Suprapubic skin (tissue), 4 donors: ENCODE data around the gene COX10. TPM values are rescaled to one million over a fixed set of nuclear protein-coding genes. Genes with fewer than 3 reads are reported as not detected.

Experiments
- DNase-seq, 2 donors: peaks; one replicate each; pipeline ENCODE4 v3.0.0-alpha.2; 2019; ENCODE audit warnings: low spot score in 2 of 2
- H3K27ac ChIP-seq: fragments of 200-600 bp; sonication (generic); one replicate; pipeline ENCODE4 v1.5.1; 2019
- H3K27me3 ChIP-seq: fragments of 200-600 bp; sonication (generic); one replicate; pipeline ENCODE4 v1.5.1; 2019
- H3K36me3 ChIP-seq: fragments of 200-600 bp; sonication (generic); one replicate; pipeline ENCODE4 v1.5.1; 2019
- H3K4me1 ChIP-seq: fragments of 200-600 bp; sonication (generic); one replicate; pipeline ENCODE4 v1.5.1; 2019
- H3K4me3 ChIP-seq: fragments of 200-600 bp; sonication (generic); one replicate; pipeline ENCODE4 v1.5.1; 2019; ENCODE audit warnings: mild to moderate bottlenecking
- H3K9me3 ChIP-seq: fragments of 200-600 bp; sonication (generic); one replicate; pipeline ENCODE4 v1.5.1; 2019
- EP300 ChIP-seq: sonication (generic); formaldehyde crosslinking; IDR thresholded peaks from one replicate; pipeline ENCODE4 v1.6.1; 2017; ENCODE audit warnings: antibody characterized with exemption
- POLR2A ChIP-seq, 2 donors: fragments of 450-650 bp; IDR thresholded peaks; one replicate each; pipeline ENCODE4 v1.6.1; 2017; ENCODE audit warnings: antibody characterized with exemption in 2 of 2, mild to moderate bottlenecking in 2 of 2, moderate library complexity in 2 of 2
- POLR2AphosphoS5 ChIP-seq, 3 donors: sonication (generic); formaldehyde crosslinking; IDR thresholded peaks; one replicate each; pipeline ENCODE4 v1.6.1; 2017; ENCODE audit warnings: antibody characterized with exemption in 3 of 3
- WGBS: methylation state at CpG from one replicate; pipeline ENCODE4 v1.1.5; 2018; 5-methylcytosine and 5-hydroxymethylcytosine counted together
- total RNA-seq, 4 donors: library from RNA; depleted of rRNA; stranded (reverse); fragments of >200 nt; gene quantifications; one replicate each; pipeline ENCODE4 v1.1.0, GENCODE V29; 2016
- TF ChIP-seq, protein P1 (sequence below), 2 donors: fragments of 200-600 bp in 1 of 2; fragments of 450-650 bp in 1 of 2; sonication (generic) in 1 of 2; IDR thresholded peaks; one replicate each; pipeline ENCODE4 v1.5.1; 2016 to 2019; ENCODE audit warnings: antibody characterized with exemption in 2 of 2, mild to moderate bottlenecking in 1 of 2, moderate library complexity in 1 of 2

The COX10 gene
- total RNA-seq, 4 donors from 2014 or later, result 26.5 to 35.9 (median 32.1) TPM

DNA sequence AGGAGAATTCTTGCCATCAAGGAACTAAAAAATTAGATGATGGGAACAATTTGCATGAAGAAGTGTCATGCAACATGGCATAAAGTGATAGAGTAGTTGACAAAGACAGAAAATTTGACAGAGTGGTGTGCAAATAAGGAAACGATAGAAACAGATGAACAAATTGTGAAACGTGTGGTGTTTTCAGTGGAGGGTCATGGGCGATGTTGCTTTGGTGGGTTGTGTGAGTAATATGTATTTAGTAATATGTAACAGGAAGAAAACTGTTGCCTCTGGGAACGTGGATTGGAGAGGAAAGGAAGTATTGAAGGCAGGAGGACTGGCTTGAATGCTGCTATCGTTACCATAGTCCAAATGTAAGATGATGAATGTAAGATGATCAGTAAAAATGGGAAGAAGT lies 3.6 kb downstream of the COX10 start:
- peaks cover 25% of the 10 kb centered on the region for H3K4me1 ChIP-seq
- H3K27ac ChIP-seq, result no peak overlapping the region
- 87% methylated on average over 5 of the region's 5 CpGs for WGBS
- peaks cover 20% of the 10 kb centered on the region for H3K36me3 ChIP-seq
- no peaks in the 10 kb centered on the region for H3K9me3 ChIP-seq
- no peak for DNase-seq
- H3K27me3 ChIP-seq, result no peaks in the 10 kb centered on the region
- TF ChIP-seq EP300, result no peak
- TF ChIP-seq POLR2AphosphoS5 (IDR thresholded peaks at IDR 0.05), result no peak
- no peak for TF ChIP-seq POLR2A (IDR thresholded peaks at IDR 0.05)
- TF ChIP-seq, protein P1, sequence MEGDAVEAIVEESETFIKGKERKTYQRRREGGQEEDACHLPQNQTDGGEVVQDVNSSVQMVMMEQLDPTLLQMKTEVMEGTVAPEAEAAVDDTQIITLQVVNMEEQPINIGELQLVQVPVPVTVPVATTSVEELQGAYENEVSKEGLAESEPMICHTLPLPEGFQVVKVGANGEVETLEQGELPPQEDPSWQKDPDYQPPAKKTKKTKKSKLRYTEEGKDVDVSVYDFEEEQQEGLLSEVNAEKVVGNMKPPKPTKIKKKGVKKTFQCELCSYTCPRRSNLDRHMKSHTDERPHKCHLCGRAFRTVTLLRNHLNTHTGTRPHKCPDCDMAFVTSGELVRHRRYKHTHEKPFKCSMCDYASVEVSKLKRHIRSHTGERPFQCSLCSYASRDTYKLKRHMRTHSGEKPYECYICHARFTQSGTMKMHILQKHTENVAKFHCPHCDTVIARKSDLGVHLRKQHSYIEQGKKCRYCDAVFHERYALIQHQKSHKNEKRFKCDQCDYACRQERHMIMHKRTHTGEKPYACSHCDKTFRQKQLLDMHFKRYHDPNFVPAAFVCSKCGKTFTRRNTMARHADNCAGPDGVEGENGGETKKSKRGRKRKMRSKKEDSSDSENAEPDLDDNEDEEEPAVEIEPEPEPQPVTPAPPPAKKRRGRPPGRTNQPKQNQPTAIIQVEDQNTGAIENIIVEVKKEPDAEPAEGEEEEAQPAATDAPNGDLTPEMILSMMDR (IDR thresholded peaks at IDR 0.05), result no peak
- no peak overlapping the region for H3K4me3 ChIP-seq

DNA sequence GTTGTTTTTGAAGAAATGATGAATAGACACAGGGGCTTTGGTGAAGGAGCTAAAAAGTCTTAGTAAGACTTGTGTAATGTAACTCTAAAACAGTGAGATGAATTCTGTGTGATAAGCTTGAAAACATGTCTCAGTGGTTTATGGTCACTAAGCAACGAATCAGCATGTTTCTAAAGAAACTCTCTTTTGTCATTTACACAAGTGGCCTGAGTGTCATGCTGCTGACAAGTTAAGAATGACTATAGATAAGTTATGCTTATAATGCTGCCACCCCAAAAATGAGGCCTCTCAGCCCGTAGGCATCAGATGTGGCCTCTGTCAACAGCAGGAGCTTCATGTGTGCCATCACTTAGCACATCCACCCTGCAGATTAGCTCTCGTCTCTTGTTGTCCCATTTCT lies 8.7 kb downstream of the COX10 start:
- no peak for DNase-seq
- Histone ChIP-seq H3K4me1 (no peaks in the 10 kb centered on the region), H3K27me3 (no peaks in the 10 kb centered on the region), H3K36me3 (peaks cover 33% of the 10 kb centered on the region), H3K4me3 (no peak overlapping the region), H3K27ac (no peak overlapping the region), H3K9me3 (no peaks in the 10 kb centered on the region)
- WGBS, result 87% methylated on average over 3 of the region's 3 CpGs
- TF ChIP-seq POLR2A (IDR thresholded peaks at IDR 0.05), result no peak
- TF ChIP-seq, protein P1 (IDR thresholded peaks at IDR 0.05), result no peak
- no peak for TF ChIP-seq EP300
- TF ChIP-seq POLR2AphosphoS5 (IDR thresholded peaks at IDR 0.05), result no peak

DNA sequence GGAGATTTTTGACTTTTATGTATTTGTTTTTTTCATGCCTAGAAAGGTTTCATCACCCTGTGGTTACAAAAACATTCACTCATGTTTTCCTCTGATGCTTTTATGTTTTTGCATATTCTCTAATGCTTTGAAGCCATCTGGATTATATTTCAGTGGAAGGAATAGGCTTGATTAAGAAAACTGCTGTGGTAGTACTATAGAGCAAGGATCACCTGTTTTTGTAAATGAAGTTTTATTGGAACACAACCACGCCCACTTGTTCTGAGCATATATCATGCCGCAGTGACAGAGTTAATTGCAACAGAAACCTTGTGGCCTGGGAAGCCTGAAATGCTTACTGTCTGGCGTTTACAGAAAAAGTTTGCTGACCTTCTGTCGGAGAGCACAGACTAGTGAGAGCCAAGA lies 11.5 kb downstream of the COX10 start:
- 60% methylated on average over 4 of the region's 4 CpGs for WGBS
- Histone ChIP-seq H3K27ac (no peak overlapping the region), H3K4me1 (no peaks in the 10 kb centered on the region), H3K9me3 (no peaks in the 10 kb centered on the region), H3K27me3 (no peaks in the 10 kb centered on the region), H3K36me3 (peaks cover 27% of the 10 kb centered on the region), H3K4me3 (no peak overlapping the region)
- no peak for TF ChIP-seq POLR2AphosphoS5 (IDR thresholded peaks at IDR 0.05)
- no peak for DNase-seq

DNA sequence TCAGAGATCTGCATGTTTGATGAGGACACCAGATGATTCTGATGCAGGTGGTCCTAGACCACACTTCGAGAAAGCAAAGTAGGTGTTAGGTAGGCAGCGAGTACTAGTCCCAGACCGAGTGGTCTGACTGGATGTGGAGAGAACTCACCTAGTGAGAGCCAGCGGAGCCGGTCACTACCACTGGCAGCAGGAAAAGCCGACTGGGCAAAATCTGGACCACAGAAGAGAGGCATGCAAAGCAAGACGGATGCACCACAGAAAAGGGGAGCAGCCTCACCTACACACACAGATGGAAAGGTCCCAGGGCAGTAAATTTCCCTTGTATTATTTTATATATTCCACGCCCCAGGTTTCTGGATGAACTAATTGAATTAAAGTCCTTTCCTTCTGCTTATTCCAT lies 13.5 kb downstream of the COX10 start:
- no peak for TF ChIP-seq POLR2AphosphoS5 (IDR thresholded peaks at IDR 0.05)
- no peak for TF ChIP-seq EP300
- TF ChIP-seq, protein P1 (IDR thresholded peaks at IDR 0.05), result no peak
- TF ChIP-seq POLR2A (IDR thresholded peaks at IDR 0.05), result no peak
- Histone ChIP-seq H3K36me3 (peaks cover 14% of the 10 kb centered on the region), H3K4me3 (no peak overlapping the region), H3K9me3 (no peaks in the 10 kb centered on the region), H3K27ac (no peak overlapping the region), H3K4me1 (no peaks in the 10 kb centered on the region), H3K27me3 (no peaks in the 10 kb centered on the region)
- no peak for DNase-seq
- 87% methylated on average over 8 of the region's 8 CpGs for WGBS

DNA sequence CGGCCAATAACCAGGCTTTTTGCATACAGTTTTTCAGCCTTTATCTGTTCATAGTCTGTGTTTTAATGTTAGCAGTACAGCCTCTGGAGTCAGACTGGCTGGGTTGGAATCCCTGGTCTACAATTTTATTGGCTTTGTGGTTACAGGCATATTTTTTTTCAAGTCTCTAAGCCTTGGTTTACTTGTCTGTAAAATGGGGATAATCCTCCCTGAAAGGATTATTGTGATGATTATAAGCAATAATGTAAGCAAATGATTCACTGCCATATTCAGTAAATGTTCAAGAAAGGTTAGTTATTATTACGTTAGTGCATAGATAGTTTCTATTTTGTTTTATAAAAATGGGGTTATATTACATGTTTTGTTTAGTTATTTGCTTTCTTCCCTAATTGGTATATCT lies 15.7 kb downstream of the COX10 start:
- no peak for DNase-seq
- Histone ChIP-seq H3K36me3 (no peaks in the 10 kb centered on the region), H3K27me3 (no peaks in the 10 kb centered on the region), H3K27ac (no peak overlapping the region), H3K4me3 (no peak overlapping the region), H3K9me3 (no peaks in the 10 kb centered on the region), H3K4me1 (no peaks in the 10 kb centered on the region)
- WGBS, result 100% methylated on average over 2 of the region's 2 CpGs
- TF ChIP-seq EP300 (no peak), POLR2AphosphoS5 (IDR thresholded peaks at IDR 0.05) (no peak), POLR2A (IDR thresholded peaks at IDR 0.05) (no peak)
- TF ChIP-seq, protein P1 (IDR thresholded peaks at IDR 0.05), result no peak

DNA sequence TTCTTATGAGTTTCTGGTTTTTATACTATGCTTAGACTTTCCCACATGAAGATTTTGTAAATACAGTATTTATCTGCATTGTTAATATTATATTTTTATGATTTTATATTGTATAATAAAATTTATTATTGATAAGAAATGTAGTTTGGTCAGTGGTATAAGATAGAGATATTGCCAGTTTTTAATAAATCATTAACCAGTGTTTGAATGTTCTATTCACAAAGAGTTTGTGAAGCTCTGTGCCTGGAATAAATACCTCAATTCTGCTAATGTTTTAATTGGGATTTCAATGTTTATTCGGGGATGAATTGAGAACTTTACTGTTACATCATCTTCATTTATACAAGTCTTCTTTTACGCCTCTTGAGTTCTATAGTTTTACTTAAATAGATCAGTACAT lies 16.9 kb downstream of the COX10 start:
- WGBS, result 96% methylated on average over 2 of the region's 2 CpGs
- H3K4me3 ChIP-seq, result no peak overlapping the region
- TF ChIP-seq EP300, result no peak

More for the DNA sequence above, 16.9 kb downstream of the COX10 start:
- H3K4me1 ChIP-seq, result no peaks in the 10 kb centered on the region
- no peaks in the 10 kb centered on the region for H3K36me3 ChIP-seq
- no peak overlapping the region for H3K27ac ChIP-seq
- no peaks in the 10 kb centered on the region for H3K9me3 ChIP-seq
- H3K27me3 ChIP-seq, result no peaks in the 10 kb centered on the region
- no peak for DNase-seq
